Gastroesophageal sphincter (tissue), 4 donors: Measurements from ENCODE around the gene DCC. TPM values are rescaled to one million over a fixed set of nuclear protein-coding genes. Genes with fewer than 3 reads are reported as not detected.

ENCODE experiments used
- ATAC-seq: fragments of 150-250 bp; one replicate; pipeline ENCODE4 v1.9.1; 2016; ENCODE audit warnings: mild to moderate bottlenecking, moderate library complexity
- H3K27ac ChIP-seq, 4 donors: fragments of 200-600 bp; sonication (generic) in 3 of 4; 1 replicate in 3 of 4; 2 replicates in 1 of 4; pipeline ENCODE4 v1.5.1; 2016 to 2019
- H3K27me3 ChIP-seq: fragments of 200-600 bp; sonication (generic); one replicate; pipeline ENCODE4 v1.5.1; 2019
- H3K36me3 ChIP-seq, 2 donors: fragments of 200-600 bp; sonication (generic); one replicate each; pipeline ENCODE4 v1.5.1; 2019; ENCODE audit warnings: control low read depth in 1 of 2
- H3K4me1 ChIP-seq, 3 donors: fragments of 200-600 bp; sonication (generic); 1 replicate in 2 of 3; 2 replicates in 1 of 3; pipeline ENCODE4 v1.5.1; 2016 to 2019; ENCODE audit warnings: control low read depth in 2 of 3
- H3K4me3 ChIP-seq, 2 donors: fragments of 200-600 bp; sonication (generic); one replicate each; pipeline ENCODE4 v1.5.1; 2019; ENCODE audit warnings: mild to moderate bottlenecking in 1 of 2, moderate library complexity in 1 of 2
- H3K9me3 ChIP-seq, 3 donors: fragments of 200-600 bp; sonication (generic); one replicate each; pipeline ENCODE4 v1.5.1; 2017 to 2019; ENCODE audit warnings: control low read depth in 2 of 3
- EP300 ChIP-seq: sonication (generic); formaldehyde crosslinking; IDR thresholded peaks from one replicate; pipeline ENCODE4 v1.6.1; 2017; ENCODE audit warnings: antibody characterized with exemption, mild to moderate bottlenecking
- POLR2A ChIP-seq, 2 donors: fragments of 450-650 bp; IDR thresholded peaks; one replicate each; pipeline ENCODE4 v1.6.1; 2017; ENCODE audit warnings: antibody characterized with exemption in 2 of 2, mild to moderate bottlenecking in 2 of 2, moderate library complexity in 1 of 2
- POLR2AphosphoS5 ChIP-seq: sonication (generic); formaldehyde crosslinking; IDR thresholded peaks from one replicate; pipeline ENCODE4 v1.6.1; 2017; ENCODE audit warnings: antibody characterized with exemption
- WGBS, 2 donors: methylation state at CpG; one replicate each; pipeline ENCODE4 v1.1.5; 2018; ENCODE audit warnings: low coverage in 1 of 2; 5-methylcytosine and 5-hydroxymethylcytosine counted together
- total RNA-seq, 4 donors: library from RNA; depleted of rRNA; stranded (reverse); fragments of >200 nt; gene quantifications; one replicate each; pipeline ENCODE4 v1.1.0, GENCODE V29; 2016
- TF ChIP-seq, protein P1 (sequence below), 4 experiments: fragments of 200-600 bp in 2 of 4; fragments of 450-650 bp in 2 of 4; sonication (generic) in 1 of 4; IDR thresholded peaks; one replicate each; pipeline ENCODE4 v1.5.1; 2017 to 2019; ENCODE audit warnings: antibody characterized with exemption in 4 of 4, mild to moderate bottlenecking in 2 of 4, moderate library complexity in 2 of 4

DCC gene
- total RNA-seq, 4 donors from 2014 or later, result 0.13 to 0.54 (median 0.47) TPM; not detected in 1

DNA sequence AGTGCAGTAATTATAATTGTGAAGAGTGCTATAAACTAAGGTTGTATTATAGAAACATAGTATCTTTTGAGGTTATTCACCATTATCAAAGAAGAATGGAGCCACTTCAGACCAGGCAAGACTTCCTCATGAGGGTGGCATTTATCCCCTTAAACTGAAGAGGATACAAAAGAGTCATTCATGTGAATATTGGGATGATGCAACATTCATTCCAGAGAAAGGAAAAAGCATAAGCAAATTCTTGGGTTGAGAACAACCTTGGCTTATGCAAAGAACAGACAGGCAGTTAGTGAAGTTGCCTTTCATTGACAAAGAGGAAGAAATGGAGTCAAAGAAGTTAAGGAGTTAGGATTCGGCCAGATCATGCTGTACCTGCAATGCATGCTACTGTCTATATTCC, 1201.9 kb downstream of the DCC start:
- WGBS, 2 donors, result 67 to 91% methylated on average over 1 of the region's 1 CpG
- ATAC-seq, result no peak
- no peaks in the 10 kb centered on the region for H3K27me3 ChIP-seq
- no peaks in the 10 kb centered on the region for H3K4me1 ChIP-seq
- no peaks in the 10 kb centered on the region for H3K9me3 ChIP-seq
- H3K4me3 ChIP-seq, result no peak overlapping the region
- no peak for TF ChIP-seq POLR2AphosphoS5
- no peak for TF ChIP-seq EP300
- TF ChIP-seq, protein P1, sequence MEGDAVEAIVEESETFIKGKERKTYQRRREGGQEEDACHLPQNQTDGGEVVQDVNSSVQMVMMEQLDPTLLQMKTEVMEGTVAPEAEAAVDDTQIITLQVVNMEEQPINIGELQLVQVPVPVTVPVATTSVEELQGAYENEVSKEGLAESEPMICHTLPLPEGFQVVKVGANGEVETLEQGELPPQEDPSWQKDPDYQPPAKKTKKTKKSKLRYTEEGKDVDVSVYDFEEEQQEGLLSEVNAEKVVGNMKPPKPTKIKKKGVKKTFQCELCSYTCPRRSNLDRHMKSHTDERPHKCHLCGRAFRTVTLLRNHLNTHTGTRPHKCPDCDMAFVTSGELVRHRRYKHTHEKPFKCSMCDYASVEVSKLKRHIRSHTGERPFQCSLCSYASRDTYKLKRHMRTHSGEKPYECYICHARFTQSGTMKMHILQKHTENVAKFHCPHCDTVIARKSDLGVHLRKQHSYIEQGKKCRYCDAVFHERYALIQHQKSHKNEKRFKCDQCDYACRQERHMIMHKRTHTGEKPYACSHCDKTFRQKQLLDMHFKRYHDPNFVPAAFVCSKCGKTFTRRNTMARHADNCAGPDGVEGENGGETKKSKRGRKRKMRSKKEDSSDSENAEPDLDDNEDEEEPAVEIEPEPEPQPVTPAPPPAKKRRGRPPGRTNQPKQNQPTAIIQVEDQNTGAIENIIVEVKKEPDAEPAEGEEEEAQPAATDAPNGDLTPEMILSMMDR (IDR thresholded peaks at IDR 0.05), result no peak
- no peak for TF ChIP-seq POLR2A (IDR thresholded peaks at IDR 0.05)
- no peak overlapping the region for H3K27ac ChIP-seq
- H3K36me3 ChIP-seq, result no peaks in the 10 kb centered on the region

GRCh38 chr18:53543711-53544110, 1203.7 kb downstream of the DCC start:
- TF ChIP-seq POLR2A (IDR thresholded peaks at IDR 0.05) (no peak), EP300 (no peak), POLR2AphosphoS5 (no peak)
- TF ChIP-seq, protein P1 (IDR thresholded peaks at IDR 0.05), result no peak
- Histone ChIP-seq H3K4me1 (no peaks in the 10 kb centered on the region), H3K9me3 (no peaks in the 10 kb centered on the region), H3K4me3 (no peak overlapping the region), H3K27me3 (no peaks in the 10 kb centered on the region), H3K27ac (no peak overlapping the region), H3K36me3 (no peaks in the 10 kb centered on the region)
- ATAC-seq, result no peak

DNA sequence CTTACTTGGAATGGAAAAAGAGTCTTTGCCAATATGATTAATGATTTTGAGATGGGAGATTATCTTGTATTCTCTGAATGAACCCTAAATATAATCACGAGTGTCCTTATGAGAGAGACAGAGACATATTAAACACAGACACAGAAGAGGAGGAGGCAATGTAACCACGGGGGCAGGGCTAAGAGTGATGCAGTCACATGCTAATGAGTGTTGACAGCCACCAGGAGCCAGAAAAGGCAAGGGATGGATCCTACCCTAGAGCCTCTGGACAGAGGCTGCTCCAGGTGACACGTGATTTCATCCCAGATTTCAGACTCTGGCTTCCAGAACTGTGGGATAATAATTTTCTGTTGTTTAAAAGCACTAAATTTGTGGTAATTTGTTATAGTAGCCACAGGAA, 1204.9 kb downstream of the DCC start:
- Histone ChIP-seq H3K4me3 (no peak overlapping the region), H3K9me3 (no peaks in the 10 kb centered on the region), H3K27ac (no peak overlapping the region), H3K4me1 (no peaks in the 10 kb centered on the region), H3K27me3 (no peaks in the 10 kb centered on the region), H3K36me3 (no peaks in the 10 kb centered on the region)
- no peak for ATAC-seq
- TF ChIP-seq, protein P1 (IDR thresholded peaks at IDR 0.05), result no peak
- TF ChIP-seq EP300, result no peak
- TF ChIP-seq POLR2A (IDR thresholded peaks at IDR 0.05), result no peak
- no peak for TF ChIP-seq POLR2AphosphoS5
- WGBS, 2 donors, result 27 to 71% methylated on average over 1 to 3 of the region's 3 CpGs

DNA sequence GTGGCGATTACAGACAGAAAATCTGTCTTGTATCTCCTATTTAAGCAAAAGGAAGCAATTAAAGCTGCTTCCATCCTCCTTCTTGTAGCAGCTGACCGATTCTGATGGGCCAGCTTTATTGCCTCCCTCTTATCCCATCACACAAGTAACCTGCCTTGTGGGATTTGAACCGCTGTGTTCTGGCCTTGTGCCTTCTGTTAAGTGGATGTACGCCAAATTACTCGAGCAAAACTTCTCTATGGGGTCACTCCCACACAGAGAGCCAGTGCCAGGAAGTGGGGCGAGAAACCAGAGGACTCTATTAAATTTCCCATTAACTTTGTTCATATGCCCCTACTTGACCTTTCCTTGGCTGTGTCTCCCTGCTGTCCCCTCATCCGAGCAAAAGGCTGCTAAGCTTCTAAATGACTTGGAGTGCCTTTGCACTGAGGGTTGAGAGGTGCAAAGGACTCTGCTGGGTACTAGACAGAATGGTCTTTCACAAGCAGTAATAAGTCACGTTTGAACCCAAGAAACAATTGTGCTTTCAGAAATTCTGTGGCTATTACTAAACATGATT, 1212.0 kb downstream of the DCC start:
- H3K36me3 ChIP-seq, result no peaks in the 10 kb centered on the region
- 28 to 40% methylated on average over 4 to 8 of the region's 8 CpGs for WGBS, 2 donors
- ATAC-seq, result no peak

GRCh38 chr18:53553030-53553429, 1213.0 kb downstream of the DCC start:
- TF ChIP-seq, protein P1 (IDR thresholded peaks at IDR 0.05), result no peak
- TF ChIP-seq POLR2A (IDR thresholded peaks at IDR 0.05) (no peak), POLR2AphosphoS5 (no peak), EP300 (no peak)
- WGBS, 2 donors, result 100% methylated on average over 1 of the region's 2 CpGs; no CpG with 5 or more reads in 1 of the 2 donors

More for the DNA sequence above, 1212.0 kb downstream of the DCC start:
- H3K4me1 ChIP-seq, result no peaks in the 10 kb centered on the region
- TF ChIP-seq, protein P1 (IDR thresholded peaks at IDR 0.05), result no peak
- TF ChIP-seq POLR2AphosphoS5 (no peak), EP300 (no peak), POLR2A (IDR thresholded peaks at IDR 0.05) (no peak)
- no peak overlapping the region for H3K27ac ChIP-seq
- no peaks in the 10 kb centered on the region for H3K9me3 ChIP-seq
- no peaks in the 10 kb centered on the region for H3K27me3 ChIP-seq
- no peak overlapping the region for H3K4me3 ChIP-seq

More at GRCh38 chr18:53553030-53553429, 1213.0 kb downstream of the DCC start:
- no peak for ATAC-seq
- Histone ChIP-seq H3K27ac (no peak overlapping the region), H3K4me3 (no peak overlapping the region), H3K27me3 (no peaks in the 10 kb centered on the region), H3K9me3 (no peaks in the 10 kb centered on the region), H3K36me3 (no peaks in the 10 kb centered on the region), H3K4me1 (no peaks in the 10 kb centered on the region)
